ENCODE data around the gene NPY5R. TPM values are rescaled to one million over a fixed set of nuclear protein-coding genes. Genes with fewer than 3 reads are reported as not detected.

The NPY5R gene
- total RNA-seq, 1 donor from 2014 or later, result not detected

- Mint-ChIP-seq H3K4me1 (no peaks in the 10 kb centered on the region), H3K27ac (no peak overlapping the region), H3K9me3 (peaks cover 28% of the 10 kb centered on the region), H3K4me3 (no peak overlapping the region), H3K27me3 (peaks cover 7% of the 10 kb centered on the region), H3K36me3 (ENCODE audit: low read depth) (no peaks in the 10 kb centered on the region)
- no peak for DNase-seq
- TF ChIP-seq, protein P1, sequence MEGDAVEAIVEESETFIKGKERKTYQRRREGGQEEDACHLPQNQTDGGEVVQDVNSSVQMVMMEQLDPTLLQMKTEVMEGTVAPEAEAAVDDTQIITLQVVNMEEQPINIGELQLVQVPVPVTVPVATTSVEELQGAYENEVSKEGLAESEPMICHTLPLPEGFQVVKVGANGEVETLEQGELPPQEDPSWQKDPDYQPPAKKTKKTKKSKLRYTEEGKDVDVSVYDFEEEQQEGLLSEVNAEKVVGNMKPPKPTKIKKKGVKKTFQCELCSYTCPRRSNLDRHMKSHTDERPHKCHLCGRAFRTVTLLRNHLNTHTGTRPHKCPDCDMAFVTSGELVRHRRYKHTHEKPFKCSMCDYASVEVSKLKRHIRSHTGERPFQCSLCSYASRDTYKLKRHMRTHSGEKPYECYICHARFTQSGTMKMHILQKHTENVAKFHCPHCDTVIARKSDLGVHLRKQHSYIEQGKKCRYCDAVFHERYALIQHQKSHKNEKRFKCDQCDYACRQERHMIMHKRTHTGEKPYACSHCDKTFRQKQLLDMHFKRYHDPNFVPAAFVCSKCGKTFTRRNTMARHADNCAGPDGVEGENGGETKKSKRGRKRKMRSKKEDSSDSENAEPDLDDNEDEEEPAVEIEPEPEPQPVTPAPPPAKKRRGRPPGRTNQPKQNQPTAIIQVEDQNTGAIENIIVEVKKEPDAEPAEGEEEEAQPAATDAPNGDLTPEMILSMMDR (IDR thresholded peaks at IDR 0.05), result no peak
- intact Hi-C loops (cut with micrococcal nuclease), result no loop called here
- ATAC-seq (ENCODE audit: low read depth), result no peak
- ChIA-PET POLR2A (no interaction called here), CTCF (no interaction called here)
Measured at GRCh38 chr4:163317110-163317509, 26.6 kb upstream of the NPY5R start.

GRCh38 chr4:163330916-163331628 lies 12.6 kb upstream of the NPY5R start:
- intact Hi-C loops (cut with micrococcal nuclease), result no loop called here
- DNase-seq, result no peak
- Mint-ChIP-seq H3K4me3 (peak overlapping the region; percentile 32), H3K9me3 (no peaks in the 10 kb centered on the region), H3K27ac (no peak overlapping the region), H3K36me3 (ENCODE audit: low read depth) (no peaks in the 10 kb centered on the region), H3K27me3 (peaks cover 47% of the 10 kb centered on the region), H3K4me1 (peaks cover 18% of the 10 kb centered on the region)
- ChIA-PET CTCF (no interaction called here), POLR2A (no interaction called here)
- no peak for ATAC-seq (ENCODE audit: low read depth)
- TF ChIP-seq, protein P1 (IDR thresholded peaks at IDR 0.05), result no peak

DNA sequence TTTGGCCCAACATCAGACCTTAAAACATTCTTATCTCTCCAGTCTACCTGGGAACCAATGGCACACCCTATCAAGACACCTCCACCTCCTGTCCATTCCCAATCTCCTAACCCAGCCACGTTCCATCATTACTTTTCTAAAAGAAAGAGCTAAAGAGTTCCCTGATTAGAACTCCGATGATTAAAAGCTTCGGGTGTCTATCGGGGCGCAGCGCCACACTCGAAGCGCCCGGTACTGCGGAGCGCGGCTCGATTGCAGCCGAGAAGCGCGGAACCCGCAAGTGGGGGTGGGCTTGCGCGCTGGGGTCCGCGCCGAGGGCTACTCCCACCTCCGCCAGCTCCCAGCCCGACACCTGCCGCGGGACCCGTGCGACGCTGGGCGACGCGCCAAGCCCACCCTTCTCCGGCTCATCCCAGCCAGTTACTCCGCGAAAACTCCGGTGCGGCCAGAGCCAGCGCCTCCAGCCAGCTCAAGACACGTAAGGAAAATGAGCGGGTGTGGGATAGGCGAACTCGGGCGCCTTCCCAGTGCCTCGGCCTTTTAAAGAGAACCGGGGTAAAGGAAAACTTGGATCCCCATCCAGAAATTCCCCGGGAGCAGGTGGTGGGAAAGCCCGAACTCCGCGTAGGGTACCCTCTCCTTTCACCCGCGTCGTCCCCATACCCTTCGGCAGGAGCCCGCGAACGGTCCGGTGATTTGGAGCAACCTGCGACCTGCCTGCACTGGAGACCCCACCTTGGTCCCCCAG lies 11.9 kb upstream of the NPY5R start:
- Mint-ChIP-seq H3K27me3 (peaks cover 46% of the 10 kb centered on the region), H3K36me3 (ENCODE audit: low read depth) (no peaks in the 10 kb centered on the region), H3K27ac (no peak overlapping the region), H3K4me3 (peak overlapping the region; percentile 71), H3K4me1 (peaks cover 18% of the 10 kb centered on the region), H3K9me3 (no peaks in the 10 kb centered on the region)
- DNase-seq (no peak), ATAC-seq (ENCODE audit: low read depth) (no peak)
- CTCF ChIA-PET, result no interaction called here
- intact Hi-C loops (cut with micrococcal nuclease), result loop anchor here (1.0 to 2.0 kb wide), 3 partner anchors 217 to 835 kb away; no protein-coding TSS in a partner anchor
- TF ChIP-seq, protein P1 (IDR thresholded peaks at IDR 0.05), result no peak
- POLR2A ChIA-PET, result no interaction called here

DNA sequence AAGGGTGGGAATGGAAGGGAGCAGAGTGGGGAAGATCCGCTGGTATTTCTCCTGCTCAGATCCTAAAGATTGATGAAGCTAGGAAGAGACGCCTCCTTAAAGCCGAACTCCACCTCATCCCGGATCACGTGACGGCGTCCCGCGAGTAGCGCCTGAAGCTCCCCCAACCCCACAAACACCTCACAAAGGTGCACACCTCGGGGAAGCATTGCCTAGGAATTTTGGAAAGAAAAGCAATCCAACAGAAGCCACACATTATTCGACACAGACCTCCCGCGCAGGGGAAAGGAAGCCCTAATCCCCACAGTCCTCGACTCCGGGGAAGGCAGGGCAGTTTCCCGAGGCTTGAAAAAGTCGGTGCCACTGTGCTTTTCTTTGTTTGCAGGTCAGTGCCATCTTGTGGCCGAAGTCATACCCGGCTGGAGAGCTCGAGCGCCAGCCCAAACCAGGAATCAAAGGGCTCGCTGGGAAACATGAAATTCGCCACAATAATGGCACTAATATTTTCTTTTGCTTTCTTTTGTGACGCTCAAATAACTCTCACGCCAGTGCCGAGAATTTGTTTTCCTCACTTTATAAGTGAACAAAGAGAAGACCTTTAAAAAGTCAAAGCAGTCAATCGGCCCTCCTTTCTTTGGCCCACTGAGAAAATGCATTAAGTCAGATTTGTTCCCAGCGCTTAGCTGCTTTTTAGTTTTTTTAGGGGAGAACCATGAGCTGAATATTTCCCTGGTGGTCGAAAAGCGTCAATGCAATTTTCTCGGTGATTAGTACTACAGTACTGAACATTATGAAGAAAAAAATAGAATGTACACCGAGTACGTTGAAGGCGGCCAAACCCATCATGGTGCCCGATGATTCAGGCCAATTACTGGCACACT lies 10.9 kb upstream of the NPY5R start, which contains the start of gene NPY1R:
NPY1R (minus strand) TSS at position 71 of the 881 bp plus-strand sequence. CDS start 6,042 bp downstream, outside the sequence.
- ChIA-PET POLR2A (no interaction called here), CTCF (interaction anchor here (0.9 to 1.0 kb wide), 2 partner anchors 12 to 26 kb away, joined by 3 read pairs; no protein-coding TSS in a partner anchor)
- ATAC-seq (ENCODE audit: low read depth), result no peak
- Mint-ChIP-seq H3K4me3 (peak within 1 kb of the TSS; percentile 71), H3K9me3 (no peaks in the 10 kb centered on the region), H3K4me1 (peaks cover 18% of the 10 kb centered on the region), H3K27ac (no peak within 1 kb of the TSS), H3K36me3 (ENCODE audit: low read depth) (no peaks in the 10 kb centered on the region), H3K27me3 (peaks cover 46% of the 10 kb centered on the region)
- no peak for DNase-seq
- TF ChIP-seq, protein P1 (IDR thresholded peaks at IDR 0.05), result no peak
- intact Hi-C loops (cut with micrococcal nuclease), result loop anchor here (1.0 to 2.0 kb wide), 3 partner anchors 216 to 835 kb away; no protein-coding TSS in a partner anchor

All from activated B cell treated with CpG ODN at 0.5 μM for 24 hours (primary cell).